ENCODE measurements around the gene TFAM.
A peak's percentile ranks its signal among the peaks of the same experiment; 100 is the strongest.

The TFAM gene

DNA sequence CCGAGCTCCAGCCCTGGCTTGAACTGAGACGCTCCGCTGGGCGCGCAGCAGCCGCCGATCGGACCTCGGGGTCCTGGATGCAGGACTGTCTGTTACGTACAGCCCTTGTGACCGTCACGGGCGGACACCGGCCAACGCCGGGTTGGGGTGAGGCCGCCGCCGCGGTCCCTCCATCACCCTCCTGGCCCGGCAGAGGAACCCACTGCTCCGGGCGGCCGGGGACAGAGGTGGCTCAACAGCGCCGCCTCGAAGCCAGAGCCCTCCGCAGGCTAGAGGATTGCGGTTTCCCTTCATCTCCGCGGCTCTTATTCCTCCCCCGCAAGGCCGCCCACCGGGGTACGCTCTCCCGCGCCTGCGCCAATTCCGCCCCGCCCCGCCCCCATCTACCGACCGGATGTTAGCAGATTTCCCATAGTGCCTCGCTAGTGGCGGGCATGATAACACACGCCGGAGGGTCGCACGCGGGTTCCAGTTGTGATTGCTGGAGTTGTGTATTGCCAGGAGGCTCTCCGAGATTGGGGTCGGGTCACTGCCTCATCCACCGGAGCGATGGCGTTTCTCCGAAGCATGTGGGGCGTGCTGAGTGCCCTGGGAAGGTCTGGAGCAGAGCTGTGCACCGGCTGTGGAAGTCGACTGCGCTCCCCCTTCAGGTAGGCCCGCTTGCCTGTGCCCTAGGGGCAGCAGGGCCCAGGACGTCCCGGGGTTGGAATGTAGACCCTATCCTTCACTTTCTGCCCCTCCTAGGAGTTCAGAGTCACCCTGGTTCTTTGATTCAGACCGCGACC, at the start of gene TFAM:
Gene TFAM, plus strand, starts transcription at position 412 of the 785 bp plus-strand sequence. Its CDS starts 138 bp downstream, at position 550.
- peak; percentile 76 to 77 for DNase-seq

DNA sequence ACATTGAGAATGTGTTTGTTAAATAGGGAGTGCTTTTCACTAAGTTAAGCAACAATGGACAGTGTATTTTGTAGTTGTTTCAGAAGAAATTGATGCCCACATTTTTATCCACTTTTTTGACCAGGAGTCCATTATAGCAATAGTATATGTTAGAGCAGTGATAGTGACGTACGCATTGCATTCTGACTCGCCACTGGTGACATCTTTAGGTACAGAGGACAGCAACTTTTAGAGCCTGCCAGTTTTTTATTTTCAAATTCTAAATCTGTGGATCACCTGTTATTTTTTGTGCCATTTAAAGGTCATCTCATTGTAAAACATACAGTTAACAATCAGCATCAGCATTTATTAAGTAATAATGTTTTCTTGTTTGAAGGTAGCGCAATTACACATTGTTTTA, 49.0 kb upstream of the TFAM start:
- no peak for DNase-seq

DNA sequence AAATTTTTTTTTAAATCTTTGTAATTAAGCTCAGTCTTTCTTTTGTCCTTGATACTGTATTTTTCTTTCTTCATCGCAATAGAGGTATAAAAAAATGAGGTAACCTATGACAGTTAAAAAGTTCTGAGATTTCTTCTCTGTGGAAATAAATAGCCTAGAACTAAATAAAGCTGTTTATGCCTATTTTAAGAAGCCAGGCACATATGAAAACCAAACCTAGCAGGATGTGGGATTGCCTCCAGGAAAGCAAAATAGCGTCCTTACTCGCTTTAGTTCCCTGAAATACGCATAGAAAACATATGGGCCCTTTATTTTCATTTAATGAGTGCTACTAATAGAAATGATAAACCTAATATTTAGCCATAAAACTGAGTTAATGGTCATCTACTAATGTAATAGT, 43.8 kb upstream of the TFAM start:
- no peak for DNase-seq

DNA sequence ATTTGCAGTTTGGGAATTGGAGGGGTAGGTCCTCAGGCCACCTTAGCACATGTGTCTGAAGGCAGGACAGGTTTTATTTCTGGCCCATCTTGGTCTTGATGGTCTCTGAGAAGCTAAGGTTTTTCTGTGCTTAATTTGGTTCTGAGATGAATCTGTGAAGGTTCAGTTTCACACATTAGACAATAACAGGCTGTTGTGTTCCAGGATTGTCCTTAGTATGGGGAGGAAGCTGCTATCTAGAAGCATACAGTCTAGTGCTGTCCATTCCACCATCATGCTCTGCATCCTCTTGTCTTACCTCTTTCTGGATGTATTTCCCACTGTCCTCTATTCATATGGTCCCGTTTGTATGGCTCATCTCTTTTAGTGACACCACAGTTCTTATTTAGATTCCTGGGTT, 43.3 kb upstream of the TFAM start:
- DNase-seq = no peak

DNA sequence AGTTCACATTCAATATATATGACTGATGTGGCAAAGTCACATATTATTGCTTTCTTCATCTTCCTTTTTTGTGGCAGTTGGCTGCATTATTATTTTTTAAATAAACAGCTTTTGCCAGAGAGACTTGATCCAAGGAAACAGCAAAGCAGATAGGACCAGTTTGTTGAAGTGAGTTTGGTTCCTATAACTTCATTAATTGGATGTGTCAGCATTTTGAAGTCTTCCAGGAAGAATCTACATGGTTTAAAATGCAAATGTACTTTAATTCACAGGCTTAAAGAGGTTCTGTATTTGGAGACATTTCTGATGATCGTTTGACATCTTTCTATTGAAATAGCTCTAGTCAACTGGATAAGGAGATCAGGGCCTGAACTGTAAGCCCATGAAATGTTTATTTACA, 37.2 kb upstream of the TFAM start:
- DNase-seq = no peak

DNA sequence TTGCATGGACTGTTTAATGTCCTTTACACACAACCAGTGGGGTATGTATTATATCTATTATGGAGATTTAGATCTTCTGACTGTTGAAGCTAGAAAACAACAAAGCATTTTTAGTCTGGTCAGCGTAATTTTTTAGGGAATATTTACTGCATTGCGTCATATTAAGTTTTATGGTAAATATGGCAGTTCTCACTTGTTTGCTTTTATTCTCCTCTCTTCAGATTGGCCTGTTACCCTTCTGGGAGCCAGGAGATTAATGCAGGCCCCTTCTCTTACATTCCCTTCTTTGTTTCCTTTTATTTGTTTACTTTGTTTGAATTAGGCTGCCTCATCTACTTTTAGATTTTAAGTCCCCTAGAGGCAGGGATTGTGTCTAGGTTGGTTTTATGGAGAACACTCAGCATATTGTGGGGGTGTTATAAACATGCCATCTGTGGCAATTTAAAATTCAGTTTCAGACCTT, 36.6 kb upstream of the TFAM start:
- DNase-seq = no peak

DNA sequence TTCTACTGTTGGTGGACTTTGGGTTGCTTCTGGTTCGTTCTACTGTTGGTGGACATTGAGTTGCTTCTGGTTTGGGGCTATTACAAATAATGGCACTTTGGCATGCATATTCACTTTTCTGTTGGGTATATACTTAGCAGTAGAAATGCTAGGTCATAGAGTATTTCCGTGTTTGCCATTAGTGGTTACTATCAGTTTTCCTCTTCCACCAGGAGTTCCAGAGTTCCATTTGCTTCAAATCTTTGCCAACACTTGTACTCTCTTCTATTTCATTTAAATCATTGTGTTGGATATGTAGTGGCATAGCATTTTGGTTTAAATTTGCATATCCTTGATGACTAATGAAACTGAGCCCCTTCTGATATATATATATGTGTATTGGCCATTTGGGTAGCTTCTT, 35.2 kb upstream of the TFAM start:
- DNase-seq = no peak

DNA sequence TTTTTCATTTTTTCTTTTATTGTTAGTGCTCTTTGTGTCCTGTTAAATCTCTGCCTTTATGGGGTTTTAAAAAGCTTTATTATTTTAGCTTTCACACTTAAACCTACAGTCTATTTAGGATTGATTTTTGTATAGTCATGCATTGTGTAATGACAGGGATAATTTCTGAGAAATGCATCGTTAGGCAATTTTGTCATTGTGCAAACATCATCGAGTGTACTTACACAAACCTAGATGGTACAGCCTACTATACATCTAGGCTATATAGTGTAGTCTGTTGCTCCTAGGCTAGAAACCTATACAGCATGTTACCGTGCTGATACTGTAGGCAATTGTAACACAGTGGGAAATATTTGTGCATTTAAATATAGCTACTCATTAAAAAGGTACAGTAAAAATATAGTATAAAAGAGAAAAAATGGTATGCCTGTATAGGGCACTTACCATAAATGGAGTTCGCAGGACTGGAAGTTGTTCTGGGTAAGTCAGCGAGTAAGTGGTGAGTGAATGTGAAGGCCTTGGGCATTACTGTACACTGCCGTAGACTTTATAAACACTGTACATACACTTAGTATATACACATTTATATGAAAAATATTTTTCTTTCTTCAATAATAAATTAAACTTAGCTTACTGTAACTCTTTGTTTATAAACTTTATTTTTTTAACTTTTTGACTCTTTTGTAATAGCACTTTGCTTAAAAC, 34.4 kb upstream of the TFAM start:
- DNase-seq = peak in 1 of 2 experiments; percentile 22

DNA sequence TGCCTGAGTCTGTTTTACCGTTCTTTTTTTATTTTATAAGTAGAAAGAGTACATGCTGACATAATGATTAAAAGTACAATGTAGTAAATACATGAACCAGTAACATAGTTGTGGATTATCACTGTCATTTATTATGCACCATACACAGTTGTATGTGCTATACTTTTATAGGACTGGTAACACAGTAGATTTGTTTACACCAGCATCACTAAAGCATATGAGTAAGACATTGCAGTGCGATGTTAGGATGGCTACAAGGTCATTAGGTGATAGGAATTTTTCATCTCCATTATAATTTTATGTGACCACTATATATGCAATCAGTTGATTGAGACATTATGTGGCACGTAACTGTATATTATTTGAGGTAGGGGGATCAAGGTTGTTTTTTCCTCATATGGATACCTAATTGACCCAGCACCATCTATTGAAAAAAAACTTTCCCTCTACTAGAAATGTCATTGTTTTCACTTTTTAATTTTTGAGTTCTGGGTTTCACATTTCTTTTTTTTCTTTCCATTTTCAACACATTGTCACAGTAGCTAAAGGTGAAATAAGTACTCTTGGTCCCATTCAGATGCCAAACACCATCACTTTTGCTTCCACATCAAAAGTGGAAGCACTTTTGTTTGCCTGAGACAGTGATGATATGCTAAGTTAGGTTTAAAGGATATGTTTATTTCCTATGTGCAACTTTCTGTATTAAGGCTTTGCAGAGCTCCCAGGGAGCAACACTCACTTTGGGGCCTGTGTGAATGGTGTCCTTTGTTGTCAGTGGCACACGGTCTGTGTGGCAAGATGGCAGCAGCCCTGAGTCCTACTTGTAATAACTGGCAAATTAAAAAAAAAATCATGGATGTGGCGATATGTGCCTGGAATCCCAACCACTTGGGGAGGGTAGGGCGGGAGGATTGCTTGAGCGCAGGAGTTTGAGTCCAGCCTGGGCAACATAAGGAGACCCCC, 33.3 kb upstream of the TFAM start:
- DNase-seq = no peak

DNA sequence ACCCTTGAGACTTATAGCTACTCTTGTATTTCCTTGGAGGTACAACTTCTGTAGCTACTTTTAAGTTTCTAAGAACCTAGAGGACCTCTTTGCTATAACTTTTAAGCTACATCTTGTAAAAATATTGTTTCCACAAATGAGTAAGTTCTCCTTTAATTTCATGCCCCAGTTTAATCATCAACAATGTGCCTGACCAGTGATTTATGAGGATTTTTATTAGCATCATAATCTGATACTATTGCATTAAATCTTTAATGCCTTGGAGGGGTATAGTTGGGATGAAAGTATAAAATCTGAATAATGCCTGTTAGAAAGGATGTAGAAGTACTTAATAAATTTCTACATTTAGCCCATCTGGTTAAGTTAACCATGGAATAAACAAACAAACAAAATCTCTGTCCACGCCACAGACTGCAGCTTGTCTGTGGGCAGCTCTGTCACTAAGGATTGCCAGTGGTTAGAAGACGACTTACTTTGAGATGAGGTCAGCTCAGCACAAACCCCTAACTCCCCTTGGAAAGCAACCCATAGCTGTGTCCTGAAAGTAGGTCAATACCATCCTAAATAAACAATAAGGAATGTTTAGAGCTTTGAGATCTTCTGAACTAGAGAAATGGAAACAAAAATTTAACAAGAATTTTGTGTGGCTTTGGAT, 32.1 kb upstream of the TFAM start:
- DNase-seq = no peak

DNA sequence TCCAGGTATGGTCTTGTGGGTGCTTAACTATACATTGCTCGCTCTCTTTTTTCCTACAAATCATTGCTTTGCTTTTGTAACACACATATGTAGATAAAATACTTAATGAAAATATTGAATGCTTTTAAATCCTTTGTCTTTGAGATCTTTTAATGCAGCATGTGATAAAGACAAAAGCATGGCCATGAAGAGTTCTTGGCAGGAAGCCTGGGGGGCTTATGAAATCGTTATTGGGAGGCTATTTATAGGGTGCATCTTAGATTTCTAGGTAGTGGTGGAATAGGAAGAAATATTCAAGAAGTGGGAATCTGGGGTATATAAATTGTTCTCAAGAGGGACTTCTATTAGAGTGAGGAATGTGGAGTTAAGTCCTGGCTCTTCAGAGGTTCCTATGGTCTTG, 28.5 kb upstream of the TFAM start:
- DNase-seq = no peak

DNA sequence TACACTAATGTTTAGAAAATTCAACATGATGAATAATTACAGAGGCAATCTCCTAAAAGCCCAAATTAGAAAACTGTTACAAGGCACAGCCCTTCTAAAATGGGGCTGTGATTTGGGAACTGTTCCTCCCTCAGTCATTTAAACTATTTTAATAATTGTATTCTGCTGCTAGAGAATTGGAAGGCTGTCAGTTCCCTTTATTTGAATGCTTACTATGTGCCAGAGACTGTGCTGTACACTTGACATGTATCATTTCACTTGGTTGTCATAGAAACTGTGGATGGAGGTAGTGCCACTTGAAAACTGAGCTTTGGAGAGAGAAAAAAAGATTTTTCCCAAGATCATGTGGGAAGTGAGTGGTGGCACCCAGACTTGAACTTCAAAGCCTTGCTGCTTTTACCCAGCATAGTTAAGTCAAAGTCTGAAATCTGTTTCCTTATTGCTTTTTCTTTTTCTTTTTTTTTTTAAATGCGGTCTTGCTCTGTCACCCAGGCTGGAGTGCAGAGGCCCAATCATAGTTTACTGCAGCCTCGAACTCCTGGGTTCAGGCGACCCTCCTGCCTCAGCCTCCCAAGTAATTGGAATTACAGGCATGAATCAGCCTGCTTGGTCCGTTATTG, 26.8 kb upstream of the TFAM start:
- no peak for DNase-seq

DNA sequence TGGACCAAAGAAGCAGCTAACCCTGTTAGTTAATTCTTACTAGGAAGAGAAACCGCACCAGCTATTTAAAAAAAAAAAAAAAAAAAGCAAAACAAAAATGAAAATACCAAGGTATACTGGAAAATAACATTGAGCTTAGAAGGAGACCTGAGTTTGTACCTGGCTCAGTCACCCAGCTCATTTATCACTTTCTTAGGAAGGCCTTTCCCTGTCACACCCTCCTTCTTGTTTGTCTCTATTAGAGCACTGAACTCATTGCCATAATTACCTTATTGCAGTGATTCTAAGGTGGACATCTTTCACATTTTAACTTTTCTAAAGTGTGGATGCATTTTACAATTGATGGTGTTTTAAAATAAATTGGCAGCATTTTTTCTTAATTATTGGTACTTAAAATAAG, 26.3 kb upstream of the TFAM start:
- no peak for DNase-seq

DNA sequence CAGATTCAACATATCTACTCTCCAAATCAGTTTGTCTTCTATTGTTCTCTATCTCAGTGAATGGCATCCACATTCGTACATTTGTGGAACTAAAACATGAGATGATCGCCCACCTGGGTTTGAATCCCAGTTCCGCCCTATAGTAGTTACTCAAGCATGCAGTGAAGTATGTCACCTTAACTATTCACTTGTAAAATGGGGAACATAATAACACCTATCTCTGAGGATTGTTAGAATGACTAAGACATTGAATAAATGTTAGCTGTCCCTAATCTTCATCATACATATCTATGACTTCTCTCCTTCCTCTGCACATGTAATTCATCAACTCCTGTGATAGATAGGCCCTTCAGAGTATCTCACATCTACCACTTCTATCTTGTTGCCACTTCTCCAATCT, 25.7 kb upstream of the TFAM start:
- no peak for DNase-seq

DNA sequence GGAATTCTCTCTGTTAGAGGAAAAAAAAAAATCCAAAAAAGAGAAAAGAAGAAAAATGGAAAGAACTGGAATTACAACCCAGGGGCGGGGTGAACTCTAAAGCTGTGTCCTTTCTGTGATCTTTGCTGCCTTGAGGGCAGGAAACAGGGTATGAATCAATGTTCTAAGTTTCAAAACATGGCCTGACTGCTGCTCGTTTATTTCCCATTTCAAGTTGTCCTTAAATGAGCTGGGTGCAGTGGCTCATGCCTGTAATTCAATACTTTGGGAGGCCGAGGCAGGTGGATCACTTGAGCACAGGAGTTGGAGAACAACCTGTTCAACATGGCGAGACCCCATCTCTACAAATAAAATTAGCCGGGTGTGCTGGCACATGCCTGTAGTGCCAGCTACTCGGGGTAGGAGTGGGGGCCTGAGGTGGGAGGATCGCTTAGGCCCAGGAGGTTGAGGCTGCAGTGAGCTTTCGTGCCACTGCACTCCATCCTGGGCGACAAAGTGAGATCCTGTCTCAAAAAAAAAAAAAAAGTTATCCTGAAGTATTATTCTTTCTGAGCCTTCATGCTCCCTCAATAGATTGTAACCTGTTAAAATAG, 24.7 kb upstream of the TFAM start:
- DNase-seq = no peak

DNA sequence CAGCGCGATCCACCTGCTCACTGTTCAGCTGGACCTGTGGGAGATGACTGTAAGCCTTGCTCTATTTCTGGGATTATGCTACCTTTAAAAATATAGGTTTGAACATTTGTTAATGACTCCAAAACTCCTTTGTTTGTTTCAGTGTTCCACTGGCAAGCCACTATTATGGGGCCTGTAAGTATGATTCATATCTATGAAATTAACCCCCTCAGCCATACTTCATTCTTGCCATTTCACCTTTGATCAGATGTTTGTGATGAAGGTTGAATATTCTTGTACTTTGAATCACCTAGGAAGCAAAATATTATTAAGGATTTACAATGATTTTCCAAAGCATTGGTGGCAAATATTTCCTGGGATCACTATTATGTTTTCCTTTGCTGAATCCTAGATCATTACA, 23.9 kb upstream of the TFAM start:
- DNase-seq = no peak

DNA sequence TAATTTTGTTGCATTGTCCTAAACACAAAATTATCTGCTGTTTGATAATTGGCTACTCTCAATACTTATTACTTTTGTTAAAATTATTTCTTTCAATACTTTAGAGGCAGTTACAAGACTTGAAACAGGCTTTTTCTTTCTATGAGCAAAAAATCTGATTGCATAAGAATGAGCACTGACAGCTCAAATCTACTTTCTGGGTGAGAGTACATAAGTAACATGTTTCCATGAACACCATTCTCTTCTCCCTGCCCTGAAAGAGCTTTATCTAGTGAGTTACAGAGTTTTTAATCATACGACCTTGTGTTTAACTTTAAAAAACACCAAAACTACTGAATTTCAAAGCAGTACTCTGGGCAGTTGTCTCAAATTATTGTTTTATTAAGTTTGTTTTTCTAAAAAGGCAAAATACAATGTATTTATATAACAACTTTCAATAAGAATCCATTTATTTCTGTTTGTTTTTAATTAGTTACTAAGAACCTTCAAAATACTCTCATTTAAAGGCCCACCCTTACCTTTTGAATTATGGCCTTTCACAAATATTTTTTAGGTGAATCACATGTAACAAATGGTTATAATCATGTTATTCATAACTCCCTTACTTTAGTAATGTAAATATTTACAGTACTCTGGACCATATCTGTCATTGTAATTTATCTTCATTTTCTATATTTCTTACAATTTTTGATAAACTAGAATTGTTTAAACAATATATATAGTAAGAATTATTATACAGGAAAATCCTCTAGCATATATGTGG, 23.0 kb upstream of the TFAM start:
- no peak for DNase-seq

DNA sequence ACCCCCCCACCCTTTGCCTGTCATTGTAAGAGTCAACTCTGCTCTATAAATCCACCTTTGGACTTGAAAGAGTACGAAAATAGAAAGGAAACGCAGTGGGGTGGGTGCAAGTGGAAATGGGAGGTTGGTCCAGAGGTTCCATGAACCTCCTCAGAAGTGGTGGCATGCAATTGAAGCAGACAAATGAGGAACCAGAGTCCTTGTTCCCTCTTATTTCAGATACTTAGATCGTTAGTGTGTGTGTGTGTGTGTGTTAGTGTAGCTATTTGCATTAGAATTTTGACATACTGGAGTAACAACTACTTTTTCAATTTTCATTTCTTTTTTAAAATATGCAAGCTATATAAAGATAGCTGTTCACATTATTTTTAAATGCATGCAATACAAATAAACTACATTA, 18.1 kb upstream of the TFAM start:
- no peak for DNase-seq

DNA sequence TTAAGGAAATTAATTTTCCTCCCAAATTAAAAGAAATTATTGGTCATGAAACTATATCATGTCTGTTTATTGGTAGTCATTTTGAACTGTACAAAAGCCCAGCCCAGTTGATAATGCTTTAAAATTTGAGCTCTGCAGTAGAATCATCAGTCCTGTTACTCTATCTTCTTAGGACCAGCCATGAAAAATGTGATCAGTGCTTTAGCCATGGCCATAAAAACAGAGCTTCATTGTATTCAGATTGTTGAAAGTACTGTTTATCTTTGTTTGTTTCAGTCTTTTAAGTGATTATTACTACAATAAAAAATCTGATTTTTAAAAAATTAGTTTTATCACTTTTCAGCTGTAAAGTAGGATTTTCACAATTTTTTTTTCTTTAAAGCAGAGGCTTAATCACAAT, 13.7 kb upstream of the TFAM start:
- DNase-seq = no peak

DNA sequence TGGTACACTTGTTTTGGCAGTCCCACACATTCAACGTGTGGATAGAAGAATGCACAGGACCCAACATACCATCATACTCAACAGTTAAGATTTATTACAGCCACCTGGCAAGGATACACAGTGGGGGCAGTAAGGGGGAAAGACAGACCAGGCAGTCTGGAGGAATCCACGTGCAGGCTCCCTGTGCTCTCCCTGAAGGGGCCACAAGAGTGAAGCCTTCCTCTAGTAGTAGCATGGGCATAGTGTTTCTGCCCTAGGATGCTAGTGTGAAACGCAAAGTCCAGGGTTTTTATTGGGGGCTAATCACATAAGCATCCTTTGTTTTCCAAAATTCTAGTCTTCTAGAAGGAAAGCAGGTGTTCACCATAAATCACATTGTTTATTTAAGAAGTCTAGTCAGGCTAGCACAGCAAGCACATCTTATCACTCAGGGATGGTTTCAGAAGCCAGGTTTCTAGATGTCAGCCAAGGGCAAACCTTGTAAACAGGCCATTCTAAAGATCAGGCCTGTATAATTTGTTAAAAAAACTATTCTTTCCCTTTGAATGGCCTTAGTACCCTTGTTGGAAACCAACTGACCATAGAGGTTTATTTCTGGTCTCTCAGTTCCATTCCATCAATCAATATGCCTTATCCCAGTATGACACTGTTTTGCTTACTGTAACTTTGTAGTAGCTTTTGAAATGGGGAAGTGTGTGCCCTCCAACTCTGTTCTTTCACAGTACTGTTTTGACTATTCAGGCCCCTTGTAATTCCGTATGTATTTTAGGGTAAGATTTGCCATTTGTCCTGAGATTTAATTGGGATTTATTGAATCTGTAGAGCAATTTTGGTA, 12.4 kb upstream of the TFAM start:
- DNase-seq = no peak
